ENCODE results near the gene FNDC7.

The FNDC7 gene

DNA sequence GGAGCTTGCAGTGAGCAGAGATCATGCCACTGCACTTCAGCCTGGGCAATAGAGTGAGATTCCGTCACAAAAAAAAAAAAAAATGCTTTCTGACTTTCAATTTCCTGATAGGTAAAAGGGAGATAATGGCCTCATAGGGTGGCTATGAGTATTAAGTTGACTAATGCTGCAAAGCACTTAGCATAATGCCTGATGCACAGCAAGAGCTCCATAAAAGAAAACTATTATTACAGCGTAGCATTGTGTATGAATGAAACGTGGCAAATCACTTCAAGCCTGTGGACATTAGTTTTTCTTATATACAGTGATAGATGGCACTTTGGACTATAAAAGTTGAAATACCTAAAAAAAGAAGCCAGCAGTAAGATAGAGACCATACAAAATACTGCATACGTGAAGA lies 16.8 kb downstream of the FNDC7 start:
- Mint-ChIP-seq H3K4me3 (no peak overlapping the region), H3K9me3 (no peaks in the 10 kb centered on the region), H3K4me1 (peaks cover 9% of the 10 kb centered on the region), H3K27ac (no peak overlapping the region), H3K36me3 (ENCODE audit: low read depth) (no peaks in the 10 kb centered on the region), H3K27me3 (ENCODE audit: low read depth) (peaks cover 8% of the 10 kb centered on the region)
- TF ChIP-seq, protein P1, sequence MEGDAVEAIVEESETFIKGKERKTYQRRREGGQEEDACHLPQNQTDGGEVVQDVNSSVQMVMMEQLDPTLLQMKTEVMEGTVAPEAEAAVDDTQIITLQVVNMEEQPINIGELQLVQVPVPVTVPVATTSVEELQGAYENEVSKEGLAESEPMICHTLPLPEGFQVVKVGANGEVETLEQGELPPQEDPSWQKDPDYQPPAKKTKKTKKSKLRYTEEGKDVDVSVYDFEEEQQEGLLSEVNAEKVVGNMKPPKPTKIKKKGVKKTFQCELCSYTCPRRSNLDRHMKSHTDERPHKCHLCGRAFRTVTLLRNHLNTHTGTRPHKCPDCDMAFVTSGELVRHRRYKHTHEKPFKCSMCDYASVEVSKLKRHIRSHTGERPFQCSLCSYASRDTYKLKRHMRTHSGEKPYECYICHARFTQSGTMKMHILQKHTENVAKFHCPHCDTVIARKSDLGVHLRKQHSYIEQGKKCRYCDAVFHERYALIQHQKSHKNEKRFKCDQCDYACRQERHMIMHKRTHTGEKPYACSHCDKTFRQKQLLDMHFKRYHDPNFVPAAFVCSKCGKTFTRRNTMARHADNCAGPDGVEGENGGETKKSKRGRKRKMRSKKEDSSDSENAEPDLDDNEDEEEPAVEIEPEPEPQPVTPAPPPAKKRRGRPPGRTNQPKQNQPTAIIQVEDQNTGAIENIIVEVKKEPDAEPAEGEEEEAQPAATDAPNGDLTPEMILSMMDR (IDR thresholded peaks at IDR 0.05; ENCODE audit: unreplicated experiment in 3 of 3): no peak

GRCh38 chr1:108732398-108732797 lies 19.7 kb downstream of the FNDC7 start:
- H3K4me3 Mint-ChIP-seq: no peak overlapping the region
- TF ChIP-seq, protein P1 (IDR thresholded peaks at IDR 0.05; ENCODE audit: unreplicated experiment in 3 of 3): no peak

GRCh38 chr1:108734171-108734865 lies 21.6 kb downstream of the FNDC7 start:
- Mint-ChIP-seq H3K27me3 (ENCODE audit: low read depth) (peaks cover 4% of the 10 kb centered on the region), H3K9me3 (no peaks in the 10 kb centered on the region), H3K4me3 (no peak overlapping the region), H3K36me3 (ENCODE audit: low read depth) (no peaks in the 10 kb centered on the region), H3K27ac (no peak overlapping the region), H3K4me1 (peaks cover 9% of the 10 kb centered on the region)
- TF ChIP-seq, protein P1 (IDR thresholded peaks at IDR 0.05; ENCODE audit: unreplicated experiment in 3 of 3): no peak

More at GRCh38 chr1:108732398-108732797, 19.7 kb downstream of the FNDC7 start:
- Mint-ChIP-seq H3K9me3 (no peaks in the 10 kb centered on the region), H3K27me3 (ENCODE audit: low read depth) (peaks cover 4% of the 10 kb centered on the region), H3K27ac (no peak overlapping the region), H3K36me3 (ENCODE audit: low read depth) (no peaks in the 10 kb centered on the region), H3K4me1 (peaks cover 9% of the 10 kb centered on the region)

DNA sequence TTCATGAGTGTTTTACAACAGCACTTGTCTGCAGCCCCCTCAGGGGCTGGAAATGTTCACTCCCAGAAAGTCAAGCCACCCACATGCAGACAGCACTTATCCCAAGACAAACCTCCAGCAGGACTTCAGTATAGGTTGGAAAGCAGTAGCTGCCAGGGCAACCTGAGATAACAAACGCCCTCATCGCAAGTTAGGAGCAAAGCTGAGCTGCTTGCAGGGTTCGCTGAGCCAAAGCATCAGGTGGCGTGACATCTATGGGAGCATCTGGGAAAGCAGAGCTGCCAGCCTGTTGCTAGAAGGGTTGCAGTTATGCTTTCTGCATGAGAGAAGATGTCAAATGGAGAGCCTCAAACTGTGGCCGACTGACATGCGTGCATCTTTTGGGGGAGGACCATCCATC lies 29.5 kb downstream of the FNDC7 start:
- TF ChIP-seq, protein P1 (IDR thresholded peaks at IDR 0.05; ENCODE audit: unreplicated experiment in 3 of 3): no peak
- peak overlapping the region in 1 of 3 experiments; percentile 9 for H3K27ac Mint-ChIP-seq
- H3K27me3 Mint-ChIP-seq (ENCODE audit: low read depth): peaks cover 3% of the 10 kb centered on the region
- H3K36me3 Mint-ChIP-seq (ENCODE audit: low read depth): no peaks in the 10 kb centered on the region
- no peaks in the 10 kb centered on the region for H3K4me1 Mint-ChIP-seq
- H3K4me3 Mint-ChIP-seq: no peak overlapping the region
- H3K9me3 Mint-ChIP-seq: no peaks in the 10 kb centered on the region

DNA sequence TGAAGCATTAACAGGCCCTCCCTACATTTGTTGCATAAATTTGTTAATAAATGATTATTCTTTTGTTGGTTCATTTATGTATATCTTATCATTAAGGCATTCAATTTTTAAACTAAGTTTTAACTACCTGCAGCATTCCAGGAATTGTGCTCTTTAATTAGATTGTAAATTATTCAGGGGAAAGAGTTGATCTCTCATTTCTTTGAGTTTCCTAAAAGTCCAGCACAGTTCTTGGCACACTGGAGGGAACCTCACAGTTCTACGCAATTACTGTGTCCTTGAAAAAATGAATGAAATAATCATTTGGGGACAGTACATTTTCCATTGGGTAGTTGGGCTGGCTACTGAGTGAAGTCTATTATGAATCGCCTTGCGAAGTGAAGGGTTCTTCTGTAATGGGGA lies 33.3 kb downstream of the FNDC7 start:
- peak overlapping the region; percentile 91 to 97 (median 97) for H3K4me3 Mint-ChIP-seq
- H3K27me3 Mint-ChIP-seq (ENCODE audit: low read depth): peaks cover 2% of the 10 kb centered on the region
- H3K36me3 Mint-ChIP-seq (ENCODE audit: low read depth): peaks cover 2% of the 10 kb centered on the region
- H3K4me1 Mint-ChIP-seq: peaks cover 9% of the 10 kb centered on the region
- TF ChIP-seq, protein P1 (IDR thresholded peaks at IDR 0.05; ENCODE audit: unreplicated experiment in 3 of 3): no peak
- H3K9me3 Mint-ChIP-seq: no peaks in the 10 kb centered on the region
- peak overlapping the region; percentile 94 to 99 (median 94) for H3K27ac Mint-ChIP-seq
